HG03139 (cell line): Measurements from ENCODE around the gene COMP.

Source experiments
- ATAC-seq: cut with Tn5 transposase; IDR thresholded peaks from one replicate; pipeline ENCODE4 v1.9.1; 2021; ENCODE audit not compliant: unreplicated experiment

Gene COMP

GRCh38 chr19:18770663-18771327, 20.3 kb downstream of the COMP start:
- no peak for ATAC-seq

GRCh38 chr19:18769989-18770528, 21.0 kb downstream of the COMP start:
- no peak for ATAC-seq

GRCh38 chr19:18768997-18769891, 21.9 kb downstream of the COMP start:
- ATAC-seq = no peak

GRCh38 chr19:18768046-18768771, 22.9 kb downstream of the COMP start:
- no peak for ATAC-seq

GRCh38 chr19:18765224-18765623, 25.9 kb downstream of the COMP start:
- no peak for ATAC-seq

GRCh38 chr19:18764591-18765051, 26.5 kb downstream of the COMP start:
- ATAC-seq = no peak

GRCh38 chr19:18763674-18764590, 27.2 kb downstream of the COMP start:
- ATAC-seq = no peak

GRCh38 chr19:18762125-18763023, 28.7 kb downstream of the COMP start:
- ATAC-seq = no peak

GRCh38 chr19:18761531-18762110, 29.5 kb downstream of the COMP start:
- no peak for ATAC-seq

- ATAC-seq = no peak
Measured at GRCh38 chr19:18760440-18761383, 30.4 kb downstream of the COMP start.

- ATAC-seq = no peak
Measured at GRCh38 chr19:18759995-18760426, 31.1 kb downstream of the COMP start.

GRCh38 chr19:18759304-18759994, 31.7 kb downstream of the COMP start:
- ATAC-seq = no peak

- no peak for ATAC-seq
Measured at GRCh38 chr19:18756896-18757295, 34.2 kb downstream of the COMP start.

- no peak for ATAC-seq
Measured at GRCh38 chr19:18754501-18754900, 36.6 kb downstream of the COMP start.

GRCh38 chr19:18751571-18751970, 39.5 kb downstream of the COMP start:
- ATAC-seq = no peak

GRCh38 chr19:18750295-18750970, 40.7 kb downstream of the COMP start:
- ATAC-seq = no peak
